GM19468 (cell line): ENCODE results near the gene TFPI2.

Experiments used
- ATAC-seq: cut with Tn5 transposase; IDR thresholded peaks from one replicate; pipeline ENCODE4 v1.9.1; 2021; ENCODE audit warnings: mild to moderate bottlenecking, moderate library complexity, moderate number of reproducible peaks; ENCODE audit not compliant: unreplicated experiment; ENCODE audit errors: extremely low read depth

Gene TFPI2

GRCh38 chr7:93910076-93910994, 19.8 kb upstream of the TFPI2 start:
- ATAC-seq: no peak

- ATAC-seq: no peak
These were observed 15.7 kb upstream of the TFPI2 start, which contains the start of gene GNGT1 for GRCh38 chr7:93906267-93906666. Gene GNGT1 (plus strand): TSS chr7:93906567. CDS start chr7:93906747, 180 bp downstream.

GRCh38 chr7:93902777-93903423, 12.3 kb upstream of the TFPI2 start:
- no peak for ATAC-seq

GRCh38 chr7:93897680-93898079, 7.1 kb upstream of the TFPI2 start:
- ATAC-seq: no peak

GRCh38 chr7:93895859-93896600, 5.5 kb upstream of the TFPI2 start:
- ATAC-seq: no peak

GRCh38 chr7:93894966-93895640, 4.5 kb upstream of the TFPI2 start:
- no peak for ATAC-seq

GRCh38 chr7:93894426-93894825, 3.9 kb upstream of the TFPI2 start:
- ATAC-seq: no peak

GRCh38 chr7:93890041-93890463, 501 bp downstream of the TFPI2 start:
- ATAC-seq: peak; percentile 34

- ATAC-seq: no peak
These were observed 1.3 kb downstream of the TFPI2 start for GRCh38 chr7:93889261-93889660.

GRCh38 chr7:93884541-93884940, 6.0 kb downstream of the TFPI2 start:
- ATAC-seq: no peak

- no peak for ATAC-seq
These were observed 6.6 kb downstream of the TFPI2 start for GRCh38 chr7:93883917-93884345.

- no peak for ATAC-seq
These were observed 7.3 kb downstream of the TFPI2 start for GRCh38 chr7:93883078-93883916.

- no peak for ATAC-seq
These were observed 8.1 kb downstream of the TFPI2 start for GRCh38 chr7:93882468-93882867.

- no peak for ATAC-seq
These were observed 11.2 kb downstream of the TFPI2 start for GRCh38 chr7:93879356-93879755.

- ATAC-seq: no peak
These were observed 12.8 kb downstream of the TFPI2 start for GRCh38 chr7:93877742-93878141.

- no peak for ATAC-seq
These were observed 16.5 kb downstream of the TFPI2 start for GRCh38 chr7:93873998-93874574.

GRCh38 chr7:93866886-93867285, 23.7 kb downstream of the TFPI2 start:
- ATAC-seq: no peak

- ATAC-seq: no peak
These were observed 27.9 kb downstream of the TFPI2 start for GRCh38 chr7:93862651-93863050.
